ENCODE measurements around the gene ABCF3. TPM values are rescaled to one million over a fixed set of nuclear protein-coding genes. Genes with fewer than 3 reads are reported as not detected.

The ABCF3 gene, protein sequence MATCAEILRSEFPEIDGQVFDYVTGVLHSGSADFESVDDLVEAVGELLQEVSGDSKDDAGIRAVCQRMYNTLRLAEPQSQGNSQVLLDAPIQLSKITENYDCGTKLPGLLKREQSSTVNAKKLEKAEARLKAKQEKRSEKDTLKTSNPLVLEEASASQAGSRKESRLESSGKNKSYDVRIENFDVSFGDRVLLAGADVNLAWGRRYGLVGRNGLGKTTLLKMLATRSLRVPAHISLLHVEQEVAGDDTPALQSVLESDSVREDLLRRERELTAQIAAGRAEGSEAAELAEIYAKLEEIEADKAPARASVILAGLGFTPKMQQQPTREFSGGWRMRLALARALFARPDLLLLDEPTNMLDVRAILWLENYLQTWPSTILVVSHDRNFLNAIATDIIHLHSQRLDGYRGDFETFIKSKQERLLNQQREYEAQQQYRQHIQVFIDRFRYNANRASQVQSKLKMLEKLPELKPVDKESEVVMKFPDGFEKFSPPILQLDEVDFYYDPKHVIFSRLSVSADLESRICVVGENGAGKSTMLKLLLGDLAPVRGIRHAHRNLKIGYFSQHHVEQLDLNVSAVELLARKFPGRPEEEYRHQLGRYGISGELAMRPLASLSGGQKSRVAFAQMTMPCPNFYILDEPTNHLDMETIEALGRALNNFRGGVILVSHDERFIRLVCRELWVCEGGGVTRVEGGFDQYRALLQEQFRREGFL
- total RNA-seq, result 41.2 and 43.2 TPM in 2 replicates

DNA sequence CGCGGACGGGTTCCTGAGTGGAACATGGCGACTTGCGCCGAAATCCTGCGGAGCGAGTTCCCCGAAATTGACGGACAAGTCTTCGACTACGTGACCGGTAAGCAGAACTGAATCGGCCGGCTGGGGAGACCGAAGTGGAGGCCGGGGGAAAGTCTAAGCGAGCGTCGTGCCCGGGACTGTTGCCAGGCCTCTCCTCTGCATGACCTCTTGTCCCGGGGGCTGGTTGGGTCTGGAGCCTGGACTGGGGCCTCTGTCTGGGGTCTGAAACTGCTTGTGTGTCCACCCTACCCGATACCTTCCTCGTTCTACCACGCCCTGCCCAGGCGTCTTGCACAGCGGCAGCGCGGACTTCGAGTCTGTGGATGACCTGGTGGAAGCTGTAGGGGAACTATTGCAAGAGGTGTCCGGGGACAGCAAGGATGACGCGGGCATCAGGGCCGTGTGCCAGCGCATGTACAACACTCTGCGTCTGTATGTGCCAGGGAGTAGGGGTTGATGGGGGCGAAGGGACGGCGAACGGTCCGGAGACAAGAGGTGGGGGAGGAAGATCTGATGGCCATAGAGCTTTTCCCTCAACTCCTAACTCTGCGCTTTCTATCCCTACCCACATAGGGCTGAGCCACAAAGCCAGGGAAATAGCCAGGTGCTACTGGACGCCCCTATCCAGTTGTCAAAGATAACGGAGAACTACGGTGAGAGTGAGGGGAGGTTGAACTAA is at the start of gene ABCF3:
ABCF3 (plus strand) TSS at position 16 of the 718 bp plus-strand sequence; CDS start at position 25, 9 bp downstream.

DNA sequence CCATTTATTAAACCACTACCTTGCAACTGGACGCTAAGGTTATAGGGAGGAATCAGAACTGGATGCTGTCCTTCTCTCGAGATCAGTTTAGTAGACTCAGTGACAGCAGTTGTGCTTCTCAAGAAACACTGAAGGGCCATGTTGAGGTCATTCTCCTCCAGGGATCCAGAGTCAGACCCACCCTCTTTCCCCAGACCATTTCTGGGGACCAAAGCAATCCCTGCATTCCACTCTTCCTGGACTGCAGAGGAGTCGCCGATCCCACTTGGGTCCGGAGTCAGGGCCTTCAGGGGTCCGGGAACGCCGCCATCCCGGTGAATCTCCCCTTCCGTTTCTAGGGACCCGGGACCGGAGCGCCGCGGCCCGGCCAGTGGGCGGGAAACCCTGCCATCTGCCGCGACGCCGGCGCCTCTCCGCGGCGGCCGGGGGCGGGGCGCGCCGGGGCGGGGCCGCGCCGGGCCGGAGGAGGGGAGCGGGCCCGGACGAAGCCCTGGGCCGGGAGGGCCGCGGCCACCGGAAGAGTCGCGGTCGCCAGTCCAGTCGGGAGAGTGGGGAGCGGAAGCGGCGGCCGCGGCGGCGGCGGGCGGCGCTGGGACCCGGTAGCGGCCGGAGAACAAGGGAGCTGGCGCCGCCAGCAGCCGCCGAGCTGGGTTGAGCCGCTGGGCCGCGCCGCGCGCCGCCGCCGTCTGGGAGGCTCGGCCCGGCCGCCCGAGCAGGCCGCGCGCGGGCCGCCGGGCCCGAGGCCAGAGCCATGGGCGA is 30.9 kb upstream of the ABCF3 start, which contains the start of gene DVL3:
DVL3 (plus strand) TSS at position 493 of the 759 bp plus-strand sequence; CDS start at position 752, 259 bp downstream.

DNA sequence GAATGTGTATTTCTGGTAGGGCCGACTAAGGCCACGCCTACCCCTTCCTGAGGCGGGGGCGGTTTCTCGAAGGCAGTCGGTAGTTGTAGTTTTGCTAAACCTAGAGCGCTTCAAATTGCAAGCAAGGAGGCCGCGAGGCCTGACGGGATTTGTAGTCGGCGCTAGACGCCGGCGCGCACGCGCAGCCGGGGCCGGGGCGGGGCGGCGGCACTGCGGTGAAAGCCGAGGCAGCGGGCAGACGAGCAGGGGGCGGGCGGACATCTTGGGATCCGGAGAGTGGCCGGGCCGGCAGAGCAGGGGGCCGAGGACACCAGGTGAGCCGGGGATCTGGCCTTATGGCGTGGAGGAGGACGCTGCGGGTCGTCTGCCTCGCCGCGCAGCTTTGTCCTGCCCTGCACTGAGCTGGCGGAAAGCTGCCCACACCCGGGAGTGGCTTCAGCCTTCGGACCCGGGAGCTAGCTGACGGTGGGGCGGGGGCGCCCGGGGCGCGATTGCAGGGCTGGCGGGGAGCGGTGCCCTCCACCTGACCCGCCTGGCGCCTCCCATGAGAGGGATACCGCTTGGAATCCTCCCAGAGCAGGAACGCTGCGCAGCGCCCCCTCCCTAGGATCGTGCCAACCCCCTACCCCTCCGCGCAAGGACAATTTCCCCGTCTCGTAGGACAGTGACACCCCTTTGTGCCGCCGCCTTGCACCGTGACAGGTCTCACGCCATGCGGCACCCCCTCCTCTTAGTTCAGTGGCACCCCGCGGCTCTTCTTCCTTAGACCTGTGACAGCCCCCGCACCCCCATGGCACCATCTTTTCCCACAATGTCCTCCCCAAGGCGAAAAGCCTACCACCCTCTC is 11.1 kb upstream of the ABCF3 start, which contains the start of gene AP2M1:
AP2M1 (plus strand) TSS at position 210 of the 847 bp plus-strand sequence. CDS start 2,139 bp downstream, outside the sequence.

DNA sequence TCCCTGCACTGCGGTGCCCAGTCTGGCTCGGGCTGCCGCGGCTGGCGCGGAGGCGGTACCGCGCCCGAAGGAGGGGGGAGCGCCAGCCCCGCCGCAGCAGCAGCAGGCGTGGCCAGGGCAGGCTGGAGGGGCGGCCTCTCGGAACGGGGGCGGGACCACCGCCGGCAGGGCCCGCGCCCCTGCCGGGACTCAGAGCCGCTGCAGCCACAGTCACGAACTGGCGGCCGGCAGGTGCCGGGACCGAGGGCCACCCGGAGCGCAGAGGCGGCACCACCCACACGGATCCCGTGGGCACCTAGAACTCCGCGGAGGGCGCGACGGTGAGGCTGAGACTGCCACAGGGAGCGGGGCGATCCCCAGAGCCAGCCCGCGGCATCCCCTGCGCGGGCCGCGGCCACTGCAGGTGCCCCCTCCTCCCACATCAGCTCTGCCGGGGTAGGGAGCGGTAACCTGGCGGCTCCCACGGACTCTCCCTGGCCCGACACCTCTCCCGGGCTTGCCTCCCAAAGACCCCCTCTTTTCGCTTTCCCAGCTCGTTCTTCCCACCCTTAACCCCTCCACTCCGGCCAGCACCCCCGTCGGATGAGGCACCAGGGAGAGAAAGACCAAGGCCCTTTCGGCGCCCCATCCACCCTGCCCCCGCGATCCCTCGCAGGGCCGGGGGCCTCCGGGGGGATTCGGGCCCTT is 43.5 kb downstream of the ABCF3 start, which contains the start of gene VWA5B2:
VWA5B2 (plus strand) TSS at position 192 of the 687 bp plus-strand sequence. CDS start 944 bp downstream, outside the sequence.

Other genes starting within 250 kb of the ABCF3 start
- gene ABCC5, start 168.3 kb upstream of the ABCF3 start, total RNA-seq, result 6.1 and 9.7 TPM in 2 replicates
- not detected in 2 replicates for gene HTR3D, start 154.5 kb upstream of the ABCF3 start, total RNA-seq
- not detected in 2 replicates for gene HTR3C, start 133.2 kb upstream of the ABCF3 start, total RNA-seq
- not detected in 2 replicates for gene HTR3E, start 89.1 kb upstream of the ABCF3 start, total RNA-seq
- gene EIF2B5, start 50.8 kb upstream of the ABCF3 start, total RNA-seq, result 30.0 and 30.5 TPM in 2 replicates
- gene DVL3, start 30.8 kb upstream of the ABCF3 start, total RNA-seq, result 34.3 and 63.8 TPM in 2 replicates
- 351 and 478 TPM in 2 replicates for gene AP2M1, start 11.3 kb upstream of the ABCF3 start, total RNA-seq
- not detected in 2 replicates for gene VWA5B2, start 43.4 kb downstream of the ABCF3 start, total RNA-seq
- 66.1 and 94.1 TPM in 2 replicates for gene ALG3, start 62.8 kb downstream of the ABCF3 start, total RNA-seq
- 5.7 and 8.1 TPM in 2 replicates for gene EEF1AKMT4, start 63.5 kb downstream of the ABCF3 start, total RNA-seq
- 0.39 TPM in 1 of 2 replicates, not detected in the other for gene CAMK2N2, start 75.4 kb downstream of the ABCF3 start, total RNA-seq
- not detected in 2 replicates for gene ECE2, start 89.8 kb downstream of the ABCF3 start, total RNA-seq
- gene PSMD2, start 113.0 kb downstream of the ABCF3 start, total RNA-seq, result 189 and 548 TPM in 2 replicates
- 242 and 310 TPM in 2 replicates for gene EIF4G1, start 128.4 kb downstream of the ABCF3 start, total RNA-seq
- 17.3 and 35.3 TPM in 2 replicates for gene FAM131A, start 151.4 kb downstream of the ABCF3 start, total RNA-seq
- 1.7 and 6.5 TPM in 2 replicates for gene CLCN2, start 175.4 kb downstream of the ABCF3 start, total RNA-seq
- gene POLR2H, start 175.5 kb downstream of the ABCF3 start, total RNA-seq, result 75.5 and 110 TPM in 2 replicates
- gene THPO, start 192.0 kb downstream of the ABCF3 start, total RNA-seq, result 0.39 and 0.56 TPM in 2 replicates
- gene CHRD, start 193.9 kb downstream of the ABCF3 start, total RNA-seq, result 0.52 and 18.3 TPM in 2 replicates